HCT116 (cell line): ENCODE measurements around the gene LTBP4.

Experiments used
- CTCF ChIP-seq, 3 experiments: fragments of 200-600 bp in 1 of 3; sonication (generic) in 1 of 3; IDR thresholded peaks in 2 of 3; conservative IDR thresholded peaks in 1 of 3; 2 replicates each; pipeline ENCODE4 v1.5.1; 2012 to 2017; ENCODE audit warnings: low read depth in 2 of 3, low read length in 2 of 3, antibody characterized with exemption in 1 of 3, borderline replicate concordance in 1 of 3, control low read depth in 1 of 3, mild to moderate bottlenecking in 1 of 3, mixed read lengths in 1 of 3, mixed run types in 1 of 3, moderate library complexity in 1 of 3; ENCODE audit not compliant: insufficient read depth in 1 of 3
- EGR1 ChIP-seq: IDR thresholded peaks from 2 replicates; pipeline ENCODE4 v1.6.1; 2012; ENCODE audit warnings: low read depth

GRCh38 chr19:40580619-40581018 lies 20.6 kb upstream of the LTBP4 start:
- TF ChIP-seq CTCF (IDR thresholded peaks at IDR 0.05 in 2 of 3, conservative IDR thresholded peaks at IDR 0.05 in 1 of 3; ENCODE audit: borderline replicate concordance in 1 of 3, insufficient read depth in 1 of 3, low read depth in 2 of 3, low read length in 2 of 3) (no peak), EGR1 (no peak)
